Uterus (tissue), 2 donors: ENCODE measurements around the gene ASTN2.

Source experiments
- CTCF ChIP-seq, 4 experiments: fragments of 200-600 bp in 2 of 4; fragments of 450-650 bp in 2 of 4; sonication (generic) in 2 of 4; IDR thresholded peaks; one replicate each; pipeline ENCODE4 v1.5.1; 2016 to 2019; ENCODE audit warnings: antibody characterized with exemption in 4 of 4, mild to moderate bottlenecking in 2 of 4, moderate library complexity in 1 of 4
- POLR2A ChIP-seq, 2 donors: fragments of 450-650 bp; IDR thresholded peaks; one replicate each; pipeline ENCODE4 v1.6.1; 2016; ENCODE audit warnings: antibody characterized with exemption in 2 of 2, mild to moderate bottlenecking in 1 of 2, moderate library complexity in 1 of 2

- TF ChIP-seq POLR2A (IDR thresholded peaks at IDR 0.05) (no peak), CTCF (IDR thresholded peaks at IDR 0.05) (no peak)
Observed at GRCh38 chr9:116913536-116913935, 501.3 kb downstream of the ASTN2 start.
